SW480 (cell line): ENCODE data around the gene BCL2.
"Not testable (repeated sequence)": the region's sequence is repeated elsewhere in the genome, so short reads cannot be mapped to it uniquely, and the experiment has no call there.

Experiments
- DNase-seq: peaks from one replicate; pipeline ENCODE4 v3.0.0-alpha.2; 2016; ENCODE audit warnings: low spot score

BCL2 gene

GRCh38 chr18:63234432-63234831, 85.1 kb downstream of the BCL2 start:
- no peak for DNase-seq

DNA sequence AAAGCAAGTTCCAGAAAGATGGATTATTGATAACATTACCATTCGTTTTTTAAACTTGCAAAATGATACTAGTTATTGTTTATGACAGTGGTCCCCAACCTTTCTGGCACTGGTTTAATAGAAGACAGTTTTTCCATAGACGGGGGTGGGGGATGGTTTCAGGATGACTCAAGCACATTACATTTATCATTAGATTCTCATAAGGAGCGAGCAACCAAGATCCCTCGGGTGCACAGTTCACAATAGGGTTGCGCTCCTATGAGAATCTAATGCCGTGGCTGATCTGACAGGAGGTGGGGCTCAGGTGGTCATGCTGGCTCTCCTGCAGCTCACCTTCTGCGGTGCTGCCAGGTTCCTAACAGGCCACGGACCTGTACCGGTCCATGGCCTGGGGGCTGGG, 86.2 kb downstream of the BCL2 start:
- no peak for DNase-seq

GRCh38 chr18:63232826-63233225, 86.7 kb downstream of the BCL2 start:
- DNase-seq = no peak

GRCh38 chr18:63229971-63230370, 89.6 kb downstream of the BCL2 start:
- DNase-seq = no peak

GRCh38 chr18:63225434-63225833, 94.1 kb downstream of the BCL2 start:
- DNase-seq = no peak

GRCh38 chr18:63224630-63225029, 94.9 kb downstream of the BCL2 start:
- no peak for DNase-seq

DNA sequence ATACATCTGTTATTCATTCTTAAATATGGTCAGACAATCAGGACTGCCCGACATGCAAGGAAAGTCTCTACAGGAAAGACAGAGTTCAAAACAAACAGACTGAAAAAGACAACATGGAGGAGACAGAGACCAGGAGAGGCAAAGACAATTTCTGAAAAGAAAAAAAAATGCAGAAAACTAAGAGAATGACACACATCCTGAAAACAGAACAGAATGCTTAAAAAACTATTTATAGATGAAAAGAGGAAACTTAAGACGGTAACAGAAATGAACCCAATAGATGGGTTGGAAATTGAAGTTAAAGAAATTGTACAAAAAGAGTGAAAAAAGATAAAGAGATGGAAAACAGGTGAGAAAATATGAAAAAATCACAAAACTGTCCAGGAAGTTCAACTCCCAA, 95.7 kb downstream of the BCL2 start:
- DNase-seq = no peak

DNA sequence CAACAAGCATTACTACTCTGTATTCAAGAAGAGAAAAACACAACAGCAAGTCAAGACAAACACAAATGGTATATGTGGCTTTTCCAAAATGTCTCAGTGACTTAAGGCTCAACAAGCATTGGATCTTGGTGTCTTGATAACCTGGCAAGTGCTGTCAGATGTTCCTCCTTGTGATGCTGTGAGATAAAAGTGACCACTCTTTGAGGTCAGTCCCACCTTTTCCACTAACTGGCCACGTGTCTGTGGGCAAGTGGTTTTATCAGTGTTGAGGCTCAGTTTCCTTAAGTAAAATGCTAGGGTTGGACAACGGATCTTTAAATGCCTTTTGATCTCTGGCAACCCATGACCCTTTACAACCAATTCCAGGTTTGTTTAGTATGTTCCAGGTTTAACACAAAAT, 98.7 kb downstream of the BCL2 start:
- DNase-seq = no peak

- DNase-seq = no peak
These were observed 101.1 kb downstream of the BCL2 start for GRCh38 chr18:63218472-63218871.

GRCh38 chr18:63216516-63217311, 102.9 kb downstream of the BCL2 start:
- no peak for DNase-seq

GRCh38 chr18:63213936-63214671, 105.5 kb downstream of the BCL2 start:
- DNase-seq = no peak

- DNase-seq = no peak
These were observed 106.2 kb downstream of the BCL2 start for GRCh38 chr18:63213331-63213900.

- no peak for DNase-seq
These were observed 109.0 kb downstream of the BCL2 start for GRCh38 chr18:63210521-63210920.

DNA sequence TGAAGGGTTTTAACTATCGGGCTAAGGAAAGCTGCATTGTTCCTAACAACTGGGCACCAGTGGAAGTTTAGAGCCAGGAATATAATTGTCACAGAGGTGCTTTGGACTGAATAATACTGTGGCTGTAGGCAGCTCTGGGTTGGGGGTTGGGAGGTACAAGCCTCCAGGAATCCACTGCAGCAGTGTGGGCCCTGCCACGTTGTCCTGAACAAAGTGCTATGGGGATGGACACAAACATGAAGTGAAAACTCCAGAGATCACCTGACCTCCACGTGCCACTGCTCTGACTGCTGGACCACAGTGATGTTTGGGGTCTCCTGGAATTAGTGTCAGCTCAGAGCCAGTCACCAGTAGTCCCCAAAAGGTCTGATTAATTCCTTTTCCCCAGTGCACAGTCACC, 110.9 kb downstream of the BCL2 start:
- no peak for DNase-seq

DNA sequence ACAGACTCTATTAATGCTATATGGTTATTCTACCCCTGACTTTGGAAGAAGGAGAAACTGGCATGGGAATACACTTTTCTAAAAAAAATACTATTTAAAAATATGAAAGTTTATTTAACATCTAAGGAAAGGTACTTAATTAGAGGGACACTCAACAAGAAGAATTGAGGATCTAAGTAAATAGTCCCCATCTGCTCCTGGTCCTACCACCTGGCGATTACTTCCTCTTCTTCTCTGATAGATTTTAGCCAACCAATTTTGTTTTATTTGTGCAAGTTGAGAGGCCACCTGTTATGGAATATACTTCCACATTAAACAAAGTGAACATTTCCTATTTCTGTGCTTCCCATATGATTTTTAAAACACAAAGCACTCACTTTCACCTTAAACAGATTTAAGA, 111.7 kb downstream of the BCL2 start:
- DNase-seq = no peak

DNA sequence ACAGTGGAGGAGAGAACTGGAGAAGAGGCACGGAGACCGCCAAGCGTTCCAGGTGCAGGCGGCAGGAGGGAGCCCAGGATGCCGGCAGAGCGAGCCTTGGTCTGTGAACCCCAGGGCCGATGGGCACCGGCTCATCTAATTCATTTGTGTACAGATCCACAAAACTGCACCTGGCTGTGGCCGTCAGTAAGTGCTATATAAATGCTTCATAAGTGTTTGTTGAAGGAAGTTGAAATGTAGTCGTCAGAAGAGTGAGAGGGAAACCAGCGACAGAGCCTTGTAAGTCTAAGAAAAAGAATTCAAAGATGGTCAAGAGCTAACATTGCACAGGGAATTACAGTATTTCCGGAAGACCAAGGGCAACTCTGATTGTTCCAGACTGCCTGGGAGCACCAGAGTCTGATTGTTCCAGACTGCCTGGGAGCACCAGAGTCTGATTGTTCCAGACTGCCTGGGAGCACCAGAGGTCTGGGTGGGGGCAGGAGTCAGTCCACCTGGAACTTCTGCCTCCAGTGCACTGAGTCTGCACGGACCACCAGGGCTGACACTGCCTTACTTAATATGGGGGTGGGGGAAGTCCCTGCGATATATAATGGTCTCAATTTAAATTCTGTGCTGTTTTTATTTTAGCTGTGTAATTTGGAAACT, 112.3 kb downstream of the BCL2 start:
- DNase-seq = no peak

DNA sequence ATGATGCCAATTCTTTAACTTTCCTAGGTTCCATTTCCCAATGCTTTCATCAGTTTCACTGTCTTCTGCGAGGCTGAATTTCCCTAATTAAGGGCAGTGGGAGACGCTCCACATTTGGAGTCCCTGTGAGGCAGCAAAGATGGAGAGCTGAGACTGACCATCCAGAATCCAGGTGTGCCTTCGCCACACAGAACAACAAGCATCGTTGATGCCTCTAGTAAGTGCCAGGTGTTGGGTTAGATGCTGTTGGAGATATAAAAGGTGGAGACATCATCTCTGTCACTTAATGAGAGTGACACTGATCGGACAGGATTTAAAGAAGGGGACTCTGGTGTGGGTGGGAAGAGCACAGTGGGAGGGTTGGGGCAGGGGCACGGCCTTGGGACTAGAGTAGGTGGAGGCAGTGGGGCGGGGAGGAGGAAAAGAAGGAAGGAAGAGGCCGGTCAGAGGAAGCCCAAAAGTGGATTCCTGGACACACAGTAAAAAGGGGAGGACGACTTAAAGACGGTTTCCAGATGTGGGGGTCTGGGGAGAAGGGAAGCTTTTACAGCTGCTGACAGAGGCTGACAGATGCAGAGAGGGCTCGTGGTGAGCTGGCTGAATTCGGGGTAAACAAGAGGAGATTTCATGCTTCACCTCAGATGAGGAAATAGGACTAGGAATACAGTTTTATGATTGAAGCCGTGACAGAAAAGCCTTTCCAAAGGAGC, 113.0 kb downstream of the BCL2 start:
- DNase-seq = no peak

- no peak for DNase-seq
These were observed 113.7 kb downstream of the BCL2 start for GRCh38 chr18:63205791-63206252.

- DNase-seq = no peak
These were observed 116.1 kb downstream of the BCL2 start for GRCh38 chr18:63203497-63203896.

DNA sequence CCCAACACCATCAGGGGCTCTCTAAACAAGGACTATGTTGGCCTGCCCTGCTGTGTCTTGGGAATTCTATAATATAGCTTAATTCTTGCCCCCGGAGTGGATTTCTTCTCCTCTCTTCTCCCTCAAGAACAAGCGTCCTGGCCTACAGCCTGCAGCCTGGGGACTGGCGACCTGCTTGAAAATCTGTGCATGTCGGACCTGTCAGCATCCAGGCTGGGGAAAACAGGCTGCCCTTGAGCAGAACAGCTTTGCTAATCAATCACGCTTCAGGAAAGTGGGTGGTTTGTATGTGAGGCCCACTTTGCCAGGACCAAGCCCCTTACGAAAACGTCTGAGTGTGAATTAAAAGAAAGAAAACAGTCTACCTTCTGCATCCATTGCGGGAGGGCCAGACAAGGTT, 116.7 kb downstream of the BCL2 start:
- DNase-seq = no peak

DNA sequence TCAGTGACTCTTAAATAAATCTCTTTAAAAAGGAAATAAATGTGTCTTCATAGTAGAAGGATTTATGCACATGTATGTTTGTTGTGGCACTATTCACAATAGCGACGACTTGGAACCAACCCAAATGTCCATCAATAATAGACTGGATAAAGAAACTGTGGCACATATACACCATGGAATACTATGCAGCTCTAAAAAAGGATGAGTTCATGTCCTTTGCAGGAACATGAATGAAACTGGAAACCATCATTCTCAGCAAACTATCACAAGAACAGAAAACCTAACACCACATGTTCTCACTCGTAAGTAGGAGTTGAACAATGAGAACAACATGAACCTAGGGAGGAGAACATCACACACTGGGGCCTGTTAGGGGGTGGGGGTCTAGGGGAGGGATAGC, 118.1 kb downstream of the BCL2 start:
- not testable (repeated sequence) for DNase-seq

GRCh38 chr18:63199743-63200241, 119.8 kb downstream of the BCL2 start:
- DNase-seq = no peak
